22Rv1 (cell line): ENCODE measurements around the gene FAM193B.

Experiments
- CTCF ChIP-seq: fragments of 450-650 bp; IDR thresholded peaks from 2 replicates; pipeline ENCODE4 v1.5.1; 2017; ENCODE audit warnings: mild to moderate bottlenecking
- ZFX ChIP-seq: fragments of 450-650 bp; IDR thresholded peaks from 2 replicates; pipeline ENCODE4 v1.6.1; 2017; ENCODE audit warnings: antibody characterized with exemption, borderline replicate concordance

GRCh38 chr5:177591690-177592009 lies 37.3 kb upstream of the FAM193B start:
- no peak for TF ChIP-seq CTCF
- TF ChIP-seq ZFX = no peak
